Right atrium auricular region (tissue), 2 donors: Measurements from ENCODE around the gene MYH14. TPM values are rescaled to one million over a fixed set of nuclear protein-coding genes. Genes with fewer than 3 reads are reported as not detected.

ENCODE experiments used
- DNase-seq: peaks from one replicate; pipeline ENCODE4 v3.0.0-alpha.2; 2019; ENCODE audit warnings: low spot score
- H3K27ac ChIP-seq, 2 donors: fragments of 200-600 bp; sonication (generic); 1 replicate in 1 of 2; 2 replicates in 1 of 2; pipeline ENCODE4 v1.5.1; 2016 to 2019
- H3K27me3 ChIP-seq, 2 donors: fragments of 200-600 bp; sonication (generic); one replicate each; pipeline versions ENCODE4 v1.5.1 to v1.6.0; 2017 to 2019
- H3K36me3 ChIP-seq: fragments of 200-600 bp; sonication (generic); one replicate; pipeline ENCODE4 v1.5.1; 2016
- H3K4me1 ChIP-seq, 2 donors: fragments of 200-600 bp; sonication (generic); one replicate each; pipeline versions ENCODE4 v1.5.1 to v1.6.0; 2017 to 2019
- H3K4me3 ChIP-seq, 2 donors: fragments of 200-600 bp; sonication (generic); 1 replicate in 1 of 2; 2 replicates in 1 of 2; pipeline ENCODE4 v1.5.1; 2017 to 2019; ENCODE audit warnings: mild to moderate bottlenecking in 1 of 2, moderate library complexity in 1 of 2
- H3K9me3 ChIP-seq, 2 donors: fragments of 200-600 bp; sonication (generic); one replicate each; pipeline ENCODE4 v1.5.1; 2019
- CTCF ChIP-seq, 2 donors: fragments of 200-600 bp; sonication (generic); IDR thresholded peaks; one replicate each; pipeline ENCODE4 v1.5.1; 2019; ENCODE audit warnings: antibody characterized with exemption in 2 of 2
- total RNA-seq, 2 donors: library from RNA; depleted of rRNA; stranded (reverse); fragments of >200 nt; gene quantifications; one replicate each; pipeline ENCODE4 v1.1.0, GENCODE V29; 2016

Gene MYH14
- total RNA-seq, 2 donors from 2014 or later, result 40.9 to 44.5 TPM

- peaks cover 0 to 11% of the 10 kb centered on the region in 2 donors for H3K9me3 ChIP-seq
- no peaks in the 10 kb centered on the region for H3K4me1 ChIP-seq
- peaks cover 18% of the 10 kb centered on the region for H3K36me3 ChIP-seq
- no peak overlapping the region for H3K4me3 ChIP-seq
- H3K27ac ChIP-seq, result no peak overlapping the region
- no peak for DNase-seq
- TF ChIP-seq CTCF (IDR thresholded peaks at IDR 0.05), result no peak
- no peaks in the 10 kb centered on the region for H3K27me3 ChIP-seq
Measured at GRCh38 chr19:50303558-50303957, 100.1 kb downstream of the MYH14 start.

GRCh38 chr19:50308991-50309390 is 105.6 kb downstream of the MYH14 start:
- no peak for DNase-seq
- H3K36me3 ChIP-seq, result peaks cover 6% of the 10 kb centered on the region
- peaks cover 0 to 7% of the 10 kb centered on the region in 2 donors for H3K9me3 ChIP-seq
- H3K27me3 ChIP-seq, result peaks cover 3 to 17% of the 10 kb centered on the region in 2 donors
- H3K4me1 ChIP-seq, result peaks cover 0 to 14% of the 10 kb centered on the region in 2 donors
- no peak overlapping the region for H3K4me3 ChIP-seq
- no peak overlapping the region for H3K27ac ChIP-seq
- TF ChIP-seq CTCF (IDR thresholded peaks at IDR 0.05), result no peak

- Histone ChIP-seq H3K27me3 (peaks cover 9 to 23% of the 10 kb centered on the region in 2 donors), H3K4me1 (peaks cover 0 to 14% of the 10 kb centered on the region in 2 donors), H3K36me3 (peaks cover 6% of the 10 kb centered on the region), H3K9me3 (peaks cover 0 to 7% of the 10 kb centered on the region in 2 donors), H3K27ac (no peak overlapping the region), H3K4me3 (no peak overlapping the region)
- TF ChIP-seq CTCF (IDR thresholded peaks at IDR 0.05), result no peak
- DNase-seq, result no peak
Measured at GRCh38 chr19:50309396-50310125, 106.1 kb downstream of the MYH14 start.

- H3K4me3 ChIP-seq, result no peak overlapping the region
- peaks cover 0 to 19% of the 10 kb centered on the region in 2 donors for H3K4me1 ChIP-seq
- peaks cover 9 to 32% of the 10 kb centered on the region in 2 donors for H3K27me3 ChIP-seq
- peaks cover 0 to 7% of the 10 kb centered on the region in 2 donors for H3K9me3 ChIP-seq
- no peak for DNase-seq
- H3K27ac ChIP-seq, result no peak overlapping the region
- peaks cover 6% of the 10 kb centered on the region for H3K36me3 ChIP-seq
- TF ChIP-seq CTCF (IDR thresholded peaks at IDR 0.05), result no peak
Measured at GRCh38 chr19:50310759-50311465, 107.5 kb downstream of the MYH14 start.

GRCh38 chr19:50311723-50312635 is 108.6 kb downstream of the MYH14 start:
- peak overlapping the region; percentile 21 to 25 for H3K4me3 ChIP-seq
- DNase-seq, result no peak

More at GRCh38 chr19:50311723-50312635, 108.6 kb downstream of the MYH14 start:
- no peak overlapping the region for H3K27ac ChIP-seq
- no peak for TF ChIP-seq CTCF (IDR thresholded peaks at IDR 0.05)
- H3K36me3 ChIP-seq, result peaks cover 4% of the 10 kb centered on the region
- H3K4me1 ChIP-seq, result peaks cover 0 to 19% of the 10 kb centered on the region in 2 donors
- peaks cover 0 to 7% of the 10 kb centered on the region in 2 donors for H3K9me3 ChIP-seq
- peaks cover 9 to 32% of the 10 kb centered on the region in 2 donors for H3K27me3 ChIP-seq
